ENCODE measurements around the gene ACCS.
A peak's percentile ranks its signal among the peaks of the same experiment; 100 is the strongest.

ACCS gene, protein sequence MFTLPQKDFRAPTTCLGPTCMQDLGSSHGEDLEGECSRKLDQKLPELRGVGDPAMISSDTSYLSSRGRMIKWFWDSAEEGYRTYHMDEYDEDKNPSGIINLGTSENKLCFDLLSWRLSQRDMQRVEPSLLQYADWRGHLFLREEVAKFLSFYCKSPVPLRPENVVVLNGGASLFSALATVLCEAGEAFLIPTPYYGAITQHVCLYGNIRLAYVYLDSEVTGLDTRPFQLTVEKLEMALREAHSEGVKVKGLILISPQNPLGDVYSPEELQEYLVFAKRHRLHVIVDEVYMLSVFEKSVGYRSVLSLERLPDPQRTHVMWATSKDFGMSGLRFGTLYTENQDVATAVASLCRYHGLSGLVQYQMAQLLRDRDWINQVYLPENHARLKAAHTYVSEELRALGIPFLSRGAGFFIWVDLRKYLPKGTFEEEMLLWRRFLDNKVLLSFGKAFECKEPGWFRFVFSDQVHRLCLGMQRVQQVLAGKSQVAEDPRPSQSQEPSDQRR

DNA sequence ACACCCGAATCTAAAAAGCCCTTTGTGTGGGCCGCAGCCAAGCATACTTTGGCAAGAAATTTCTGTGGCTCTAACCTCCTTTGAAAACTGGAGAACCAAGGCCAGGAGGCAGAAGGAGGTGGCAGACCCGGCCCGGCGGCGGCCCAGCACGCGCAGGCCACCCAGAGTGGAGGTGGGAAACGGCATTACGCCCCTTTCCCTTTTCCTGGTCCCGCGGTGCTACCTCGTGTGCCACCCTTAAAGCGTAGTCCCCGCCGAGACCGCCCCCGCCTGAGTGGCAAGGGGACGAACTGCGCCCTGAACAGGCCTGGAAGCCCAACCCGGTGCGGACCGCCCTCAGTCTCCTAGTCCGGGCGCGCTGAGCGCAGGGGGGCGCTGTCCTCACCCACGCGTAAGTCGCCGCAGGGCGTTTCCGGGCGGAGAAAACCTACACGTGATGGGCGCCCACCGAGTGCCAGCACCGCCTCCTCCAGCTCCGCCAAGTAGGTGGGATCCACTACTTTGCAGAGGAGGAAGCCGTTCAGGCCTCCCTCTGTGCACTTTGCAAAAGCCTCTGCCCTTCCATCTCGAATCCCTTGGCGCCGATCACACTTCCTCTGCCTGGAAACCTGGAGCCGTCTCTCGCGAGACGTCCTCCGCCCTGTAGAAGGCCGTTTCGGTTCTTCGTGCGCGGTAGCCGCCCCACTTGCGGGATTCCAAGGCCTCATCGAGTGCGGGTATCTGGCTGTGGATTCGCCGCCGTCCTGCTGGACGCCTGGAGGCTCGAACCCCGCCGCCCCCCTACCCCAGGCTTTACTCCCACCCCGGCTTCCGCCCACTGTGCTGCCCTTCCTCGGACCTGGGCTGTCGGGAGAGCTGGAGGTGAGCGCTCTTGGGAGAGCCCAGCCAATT lies at the start of gene ACCS:
Gene ACCS, plus strand, starts transcription at position 430 of the 891 bp plus-strand sequence. CDS start 1,358 bp downstream, outside the sequence.
- TF ChIP-seq, protein P1, sequence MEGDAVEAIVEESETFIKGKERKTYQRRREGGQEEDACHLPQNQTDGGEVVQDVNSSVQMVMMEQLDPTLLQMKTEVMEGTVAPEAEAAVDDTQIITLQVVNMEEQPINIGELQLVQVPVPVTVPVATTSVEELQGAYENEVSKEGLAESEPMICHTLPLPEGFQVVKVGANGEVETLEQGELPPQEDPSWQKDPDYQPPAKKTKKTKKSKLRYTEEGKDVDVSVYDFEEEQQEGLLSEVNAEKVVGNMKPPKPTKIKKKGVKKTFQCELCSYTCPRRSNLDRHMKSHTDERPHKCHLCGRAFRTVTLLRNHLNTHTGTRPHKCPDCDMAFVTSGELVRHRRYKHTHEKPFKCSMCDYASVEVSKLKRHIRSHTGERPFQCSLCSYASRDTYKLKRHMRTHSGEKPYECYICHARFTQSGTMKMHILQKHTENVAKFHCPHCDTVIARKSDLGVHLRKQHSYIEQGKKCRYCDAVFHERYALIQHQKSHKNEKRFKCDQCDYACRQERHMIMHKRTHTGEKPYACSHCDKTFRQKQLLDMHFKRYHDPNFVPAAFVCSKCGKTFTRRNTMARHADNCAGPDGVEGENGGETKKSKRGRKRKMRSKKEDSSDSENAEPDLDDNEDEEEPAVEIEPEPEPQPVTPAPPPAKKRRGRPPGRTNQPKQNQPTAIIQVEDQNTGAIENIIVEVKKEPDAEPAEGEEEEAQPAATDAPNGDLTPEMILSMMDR (IDR thresholded peaks at IDR 0.05; ENCODE audit: low read depth, low read length): peak; percentile 70
- DNase-seq (ENCODE audit: extremely low read depth, low read depth): peak; percentile 89

DNA sequence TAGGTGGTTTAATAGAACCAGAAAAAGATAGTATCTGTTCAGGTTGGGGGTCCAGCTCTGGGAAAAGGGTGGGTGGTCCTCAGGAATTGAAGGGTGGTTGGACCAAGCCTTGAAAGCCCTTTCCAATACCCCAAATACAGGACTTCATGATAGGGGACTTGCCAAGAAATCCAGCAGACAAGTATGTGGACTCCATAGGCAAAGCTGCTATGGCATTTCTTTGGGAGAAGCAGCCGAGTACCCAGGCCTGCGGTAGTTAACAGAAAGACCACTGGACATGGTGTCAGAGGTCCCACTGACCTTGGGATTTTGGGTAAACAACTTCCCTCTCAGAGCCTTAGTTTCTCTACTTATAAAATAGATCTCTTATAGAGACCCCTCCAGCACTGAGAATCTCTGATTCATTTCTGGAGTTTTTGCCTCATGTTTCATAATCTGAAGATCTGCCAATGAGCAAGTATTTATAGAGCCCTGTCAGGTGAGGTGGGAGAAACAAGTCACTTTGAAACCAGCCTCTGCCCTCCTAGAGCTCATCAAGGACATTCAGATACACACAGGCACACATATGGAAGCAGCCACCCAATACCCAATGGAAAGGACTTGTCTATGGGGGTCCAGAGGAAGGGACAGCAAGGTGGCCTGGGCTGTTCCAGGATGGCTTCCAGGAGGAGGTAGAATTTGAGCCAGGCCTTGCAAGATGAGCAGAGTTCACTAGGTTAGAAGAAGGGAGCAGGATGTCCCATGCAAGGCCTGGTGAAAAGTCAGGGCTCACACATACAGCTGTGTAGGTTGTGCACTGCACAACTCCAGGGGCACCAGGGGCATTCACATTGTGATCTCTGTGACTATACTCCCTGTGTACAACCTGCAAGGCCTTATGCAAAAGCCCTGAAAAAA lies 49.3 kb upstream of the ACCS start:
- TF ChIP-seq, protein P1 (IDR thresholded peaks at IDR 0.05; ENCODE audit: low read depth, low read length): no peak
- no peak for DNase-seq (ENCODE audit: extremely low read depth, low read depth)

DNA sequence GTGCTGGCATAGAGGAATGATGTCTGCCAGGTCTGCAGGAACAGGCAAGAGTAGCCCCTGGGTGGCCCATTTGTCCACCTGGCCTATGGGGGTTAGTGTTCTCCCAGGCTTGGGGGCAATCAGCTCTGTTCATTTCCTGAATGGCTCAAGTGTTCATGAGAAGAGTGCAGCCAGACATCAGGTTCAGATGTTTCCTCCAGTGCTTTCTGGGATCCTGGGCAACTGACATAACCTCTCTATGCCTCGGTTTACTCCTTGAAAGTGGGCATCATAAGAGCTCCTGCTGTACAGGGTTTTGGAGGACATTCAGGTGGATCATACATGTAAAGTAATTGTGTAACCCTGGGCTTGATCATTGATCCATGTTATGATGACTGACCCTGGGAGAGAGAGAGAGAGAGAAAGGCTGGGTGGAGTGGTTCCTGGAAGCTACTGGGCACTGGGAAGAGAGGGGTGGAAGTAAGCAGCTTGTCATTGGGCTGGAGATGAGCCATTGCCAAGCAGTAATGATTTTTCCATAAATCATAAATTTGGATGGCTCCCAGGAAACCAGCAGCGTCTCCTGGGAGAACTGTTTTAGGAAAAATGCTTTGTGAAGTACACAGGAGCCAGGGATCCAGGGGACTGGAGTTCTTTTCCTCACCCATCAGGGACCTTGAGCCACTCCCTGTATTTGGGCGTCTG lies 48.5 kb upstream of the ACCS start:
- TF ChIP-seq, protein P1 (IDR thresholded peaks at IDR 0.05; ENCODE audit: low read depth, low read length): no peak
- no peak for DNase-seq (ENCODE audit: extremely low read depth, low read depth)

DNA sequence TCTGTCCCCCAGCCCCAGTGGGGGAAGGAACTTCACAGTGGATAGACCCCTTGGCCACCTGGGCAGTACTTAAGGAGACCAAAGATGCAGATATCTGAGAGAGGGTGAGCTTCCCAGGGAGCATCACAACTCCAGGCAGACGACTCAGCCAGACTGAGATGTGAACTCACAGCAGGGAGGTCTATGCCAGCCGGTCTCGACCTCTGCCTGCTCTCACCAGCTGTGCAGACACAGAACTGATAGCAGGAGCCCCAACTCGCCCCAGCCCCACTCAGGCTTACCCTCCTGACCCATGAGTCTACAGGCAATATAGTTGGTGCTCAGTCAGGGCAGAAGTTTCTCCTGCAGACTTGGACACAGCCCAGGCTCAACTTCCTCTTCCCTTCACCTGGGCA lies 47.9 kb upstream of the ACCS start:
- TF ChIP-seq, protein P1 (IDR thresholded peaks at IDR 0.05; ENCODE audit: low read depth, low read length): no peak
- DNase-seq (ENCODE audit: extremely low read depth, low read depth): no peak

DNA sequence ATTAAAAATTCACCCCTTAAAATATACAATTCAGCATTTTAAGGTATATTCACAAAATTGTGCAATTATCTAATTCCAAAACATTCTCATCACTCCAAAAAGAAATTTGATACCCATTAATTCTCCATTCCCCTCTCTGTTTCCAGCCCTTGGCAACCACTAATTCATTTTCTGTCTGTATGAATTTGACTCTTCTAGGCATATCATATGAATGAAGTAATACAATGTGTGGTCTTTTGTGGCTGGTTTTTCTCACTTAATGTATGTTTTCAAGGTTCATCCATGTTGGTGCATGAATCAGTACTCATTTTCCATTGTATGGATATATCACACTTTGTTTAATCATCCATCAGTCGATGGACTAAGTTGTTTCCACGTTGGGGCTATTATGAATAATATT lies 47.2 kb upstream of the ACCS start:
- no peak for DNase-seq (ENCODE audit: extremely low read depth, low read depth)
- TF ChIP-seq, protein P1 (IDR thresholded peaks at IDR 0.05; ENCODE audit: low read depth, low read length): no peak

DNA sequence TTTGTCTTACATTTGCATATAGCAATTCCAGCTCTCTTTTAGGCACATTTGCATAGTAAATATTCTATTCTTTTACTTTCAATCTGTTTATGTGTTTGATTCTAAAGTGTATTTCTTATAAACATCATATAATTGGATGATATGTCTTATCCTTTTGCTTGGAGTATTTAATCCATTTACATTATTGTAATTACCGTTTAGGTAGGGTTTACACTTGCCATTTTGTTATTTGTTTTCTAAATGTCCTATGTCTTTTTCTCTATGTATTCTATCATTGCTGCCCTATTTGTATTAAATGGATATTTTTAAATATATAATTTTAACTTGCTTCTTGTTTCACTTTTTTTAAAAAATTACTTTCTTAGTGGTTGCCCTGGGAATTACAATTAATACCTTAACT lies 41.1 kb upstream of the ACCS start:
- no peak for DNase-seq (ENCODE audit: extremely low read depth, low read depth)
- TF ChIP-seq, protein P1 (IDR thresholded peaks at IDR 0.05; ENCODE audit: low read depth, low read length): no peak
